NB4 (cell line): ENCODE measurements around the gene ARHGEF38.

Experiments used
- CTCF ChIP-seq: IDR thresholded peaks from one replicate; pipeline ENCODE4 v1.5.1; 2012; ENCODE audit warnings: low read depth, low read length
- POLR2A ChIP-seq: IDR thresholded peaks from 2 replicates; pipeline ENCODE4 v1.6.1; 2011; ENCODE audit warnings: mild to moderate bottlenecking; ENCODE audit not compliant: insufficient read length; ENCODE audit errors: extremely low read depth
- TF ChIP-seq, protein P1 (sequence below): IDR thresholded peaks from 2 replicates; pipeline ENCODE4 v1.6.1; 2011; ENCODE audit warnings: low read depth, low read length

DNA sequence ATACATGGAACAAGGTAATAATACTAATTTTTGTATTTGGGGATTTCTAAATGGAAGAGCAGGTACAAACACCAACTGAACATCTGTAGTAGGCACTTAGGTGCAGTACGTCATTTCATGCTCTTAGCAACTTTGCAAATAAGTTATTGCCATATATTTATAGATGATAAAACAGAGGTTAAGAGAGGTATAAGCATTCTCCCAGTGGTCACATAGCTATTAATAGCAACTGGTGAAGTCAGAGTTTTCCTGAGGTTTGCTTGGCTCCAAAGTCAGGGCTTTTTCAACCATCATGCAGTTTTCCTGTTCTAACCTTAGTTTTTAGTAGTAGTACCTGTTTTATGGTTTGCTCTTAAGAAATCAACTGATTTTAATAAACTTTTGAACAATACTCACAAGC is 10.9 kb downstream of the ARHGEF38 start:
- TF ChIP-seq CTCF (no peak), POLR2A (no peak)
- TF ChIP-seq, protein P1, sequence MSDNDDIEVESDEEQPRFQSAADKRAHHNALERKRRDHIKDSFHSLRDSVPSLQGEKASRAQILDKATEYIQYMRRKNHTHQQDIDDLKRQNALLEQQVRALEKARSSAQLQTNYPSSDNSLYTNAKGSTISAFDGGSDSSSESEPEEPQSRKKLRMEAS = no peak
